D721Med (cell line): ENCODE measurements around the gene CLIC6.

Experiments used
- DNase-seq: peaks from one replicate; pipeline ENCODE4 v3.0.0; 2011; ENCODE audit warnings: low spot score; ENCODE audit not compliant: insufficient read length
- FAIRE-seq: peaks from 2 replicates; lab custom pipeline; 2011; peaks lifted over from hg19 to GRCh38; lab: Jason Lieb, UNC
- TF ChIP-seq, protein P1 (sequence below): IDR thresholded peaks from 2 replicates; pipeline ENCODE4 v1.5.1; 2012; ENCODE audit warnings: mild to moderate bottlenecking, control low read depth; ENCODE audit not compliant: insufficient read depth; ENCODE audit errors: missing control alignments

Gene CLIC6

DNA sequence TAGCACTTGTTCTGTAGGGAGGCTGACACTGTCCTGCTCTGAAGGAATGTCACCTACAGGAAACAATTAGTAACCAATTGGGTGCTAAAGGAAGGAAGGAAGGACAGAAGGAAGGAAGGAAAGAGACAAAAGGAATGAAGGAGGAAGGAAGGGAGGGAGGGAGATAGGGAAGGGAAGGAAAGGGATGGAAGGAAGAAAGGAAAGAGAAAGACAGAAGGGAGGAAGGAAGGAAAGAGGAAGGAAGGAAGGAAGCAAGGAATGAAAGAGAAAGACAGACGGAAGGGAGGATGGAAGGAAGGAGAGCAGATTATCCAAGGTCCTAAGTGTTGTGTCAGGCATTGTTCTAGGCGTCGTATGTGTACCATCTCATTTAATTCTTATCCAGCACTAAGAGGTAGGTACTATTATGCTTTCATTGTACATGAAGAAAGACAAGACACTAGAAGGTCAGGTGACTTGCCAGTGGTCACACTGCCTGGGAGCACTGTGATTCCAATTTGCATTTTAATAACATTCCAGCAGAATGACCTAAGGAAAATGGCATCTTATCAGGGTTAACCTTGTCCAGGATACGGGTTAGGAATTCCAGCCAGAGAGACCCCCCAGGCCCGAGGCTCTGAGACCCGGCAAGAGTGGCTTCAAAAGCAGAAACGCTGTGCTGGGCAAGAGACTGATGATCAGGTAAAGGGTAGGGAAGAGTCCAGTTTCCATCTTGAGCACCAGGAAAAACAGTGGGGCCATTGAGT lies 29.6 kb downstream of the CLIC6 start:
- DNase-seq: no peak
- FAIRE-seq: no peak
- TF ChIP-seq, protein P1, sequence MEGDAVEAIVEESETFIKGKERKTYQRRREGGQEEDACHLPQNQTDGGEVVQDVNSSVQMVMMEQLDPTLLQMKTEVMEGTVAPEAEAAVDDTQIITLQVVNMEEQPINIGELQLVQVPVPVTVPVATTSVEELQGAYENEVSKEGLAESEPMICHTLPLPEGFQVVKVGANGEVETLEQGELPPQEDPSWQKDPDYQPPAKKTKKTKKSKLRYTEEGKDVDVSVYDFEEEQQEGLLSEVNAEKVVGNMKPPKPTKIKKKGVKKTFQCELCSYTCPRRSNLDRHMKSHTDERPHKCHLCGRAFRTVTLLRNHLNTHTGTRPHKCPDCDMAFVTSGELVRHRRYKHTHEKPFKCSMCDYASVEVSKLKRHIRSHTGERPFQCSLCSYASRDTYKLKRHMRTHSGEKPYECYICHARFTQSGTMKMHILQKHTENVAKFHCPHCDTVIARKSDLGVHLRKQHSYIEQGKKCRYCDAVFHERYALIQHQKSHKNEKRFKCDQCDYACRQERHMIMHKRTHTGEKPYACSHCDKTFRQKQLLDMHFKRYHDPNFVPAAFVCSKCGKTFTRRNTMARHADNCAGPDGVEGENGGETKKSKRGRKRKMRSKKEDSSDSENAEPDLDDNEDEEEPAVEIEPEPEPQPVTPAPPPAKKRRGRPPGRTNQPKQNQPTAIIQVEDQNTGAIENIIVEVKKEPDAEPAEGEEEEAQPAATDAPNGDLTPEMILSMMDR: no peak

- TF ChIP-seq, protein P1: no peak
- FAIRE-seq (no peak), DNase-seq (no peak)
Measured at GRCh38 chr21:34700605-34701004, 31.8 kb downstream of the CLIC6 start.

GRCh38 chr21:34701726-34702125 lies 32.9 kb downstream of the CLIC6 start:
- TF ChIP-seq, protein P1: no peak
- DNase-seq: no peak
- no peak for FAIRE-seq

- FAIRE-seq (no peak), DNase-seq (no peak)
- TF ChIP-seq, protein P1: no peak
Measured at GRCh38 chr21:34702341-34703170, 33.8 kb downstream of the CLIC6 start.

DNA sequence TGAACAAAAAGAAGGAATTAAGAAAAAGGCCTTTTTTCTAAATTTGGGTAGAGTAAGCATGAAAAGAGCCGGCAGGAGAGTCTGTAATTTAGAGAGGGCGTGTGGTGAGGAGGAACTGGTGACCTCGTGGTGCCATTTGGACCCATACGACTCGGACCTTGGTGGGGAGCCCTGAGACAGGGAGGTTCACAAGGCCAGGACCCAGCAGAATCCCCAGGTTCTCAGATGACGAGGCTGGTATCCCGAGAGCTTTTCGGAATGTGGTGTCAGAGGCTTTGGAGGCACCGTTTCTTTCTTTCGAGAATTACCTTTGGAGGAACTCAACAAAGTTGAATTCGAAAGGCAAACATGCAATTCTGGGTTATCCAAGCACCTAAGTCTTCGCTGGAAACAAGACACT lies 34.8 kb downstream of the CLIC6 start:
- no peak for FAIRE-seq
- TF ChIP-seq, protein P1: no peak
- no peak for DNase-seq

DNA sequence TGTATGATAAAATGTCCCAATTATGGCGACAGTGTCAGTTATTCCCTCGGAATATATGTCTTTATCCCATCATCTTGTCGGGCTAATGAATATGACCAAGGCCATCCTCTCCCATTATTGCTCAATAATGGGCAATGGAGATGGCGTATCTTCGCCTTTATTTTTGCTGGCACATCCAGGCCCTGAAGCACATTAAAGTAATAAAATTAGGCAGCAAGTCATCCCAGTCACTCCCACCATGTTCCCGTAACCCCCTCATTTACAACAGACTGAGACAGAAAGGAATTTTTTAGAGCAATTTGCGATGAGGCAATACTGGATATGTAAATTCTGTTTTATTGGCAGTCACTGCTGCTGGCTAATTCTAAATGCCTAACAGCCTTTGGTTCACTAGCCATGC lies 35.3 kb downstream of the CLIC6 start:
- TF ChIP-seq, protein P1: no peak
- DNase-seq (no peak), FAIRE-seq (no peak)
